ENCODE data around the gene PCDHGB3.
"Not testable (repeated sequence)": the region's sequence is repeated elsewhere in the genome, so short reads cannot be mapped to it uniquely, and the experiment has no call there.

The PCDHGB3 gene

DNA sequence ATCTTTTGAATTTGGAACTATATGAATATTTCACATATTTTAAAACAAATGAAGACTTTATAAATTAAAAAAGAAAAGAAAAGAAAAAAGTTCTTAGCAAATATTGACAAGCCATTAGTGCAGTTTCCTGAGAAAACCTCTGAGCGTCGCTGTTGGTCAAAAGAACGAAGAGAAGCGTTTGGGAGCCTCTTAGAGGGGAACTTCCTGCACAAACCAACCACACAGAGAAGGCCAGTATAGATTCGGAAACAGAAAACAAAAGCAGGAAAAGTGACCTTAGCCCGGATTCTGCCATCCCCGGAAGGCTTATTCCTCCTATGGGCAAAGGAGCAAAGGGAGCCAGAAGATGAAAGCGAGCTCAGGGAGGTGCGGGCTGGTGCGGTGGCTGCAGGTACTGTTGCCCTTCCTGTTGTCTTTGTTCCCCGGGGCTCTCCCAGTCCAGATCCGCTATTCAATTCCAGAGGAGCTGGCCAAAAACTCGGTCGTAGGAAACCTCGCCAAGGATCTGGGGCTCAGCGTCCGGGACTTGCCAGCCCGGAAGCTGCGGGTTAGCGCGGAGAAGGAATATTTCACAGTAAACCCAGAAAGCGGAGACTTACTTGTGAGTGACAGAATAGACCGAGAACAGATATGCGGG is 10.1 kb upstream of the PCDHGB3 start, which contains the start of gene PCDHGB2:
PCDHGB2 (plus strand) TSS at position 205 of the 637 bp plus-strand sequence; CDS start at position 347, 142 bp downstream.
- DNase-seq (no peak), ATAC-seq (no peak)

DNA sequence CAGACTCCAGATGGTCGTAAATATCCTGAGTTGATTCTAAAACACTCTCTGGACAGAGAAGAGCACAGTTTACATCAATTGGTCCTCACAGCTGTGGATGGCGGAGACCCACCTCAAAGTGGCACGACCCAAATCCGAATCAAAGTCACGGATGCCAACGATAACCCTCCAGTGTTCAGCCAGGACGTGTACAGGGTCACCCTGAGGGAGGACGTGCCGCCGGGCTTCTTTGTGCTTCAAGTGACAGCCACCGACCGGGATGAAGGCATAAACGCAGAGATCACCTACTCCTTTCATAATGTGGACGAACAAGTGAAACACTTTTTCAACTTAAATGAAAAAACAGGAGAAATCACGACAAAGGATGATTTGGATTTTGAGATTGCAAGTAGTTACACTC is 9.4 kb upstream of the PCDHGB3 start:
- ATAC-seq (no peak), DNase-seq (no peak)

DNA sequence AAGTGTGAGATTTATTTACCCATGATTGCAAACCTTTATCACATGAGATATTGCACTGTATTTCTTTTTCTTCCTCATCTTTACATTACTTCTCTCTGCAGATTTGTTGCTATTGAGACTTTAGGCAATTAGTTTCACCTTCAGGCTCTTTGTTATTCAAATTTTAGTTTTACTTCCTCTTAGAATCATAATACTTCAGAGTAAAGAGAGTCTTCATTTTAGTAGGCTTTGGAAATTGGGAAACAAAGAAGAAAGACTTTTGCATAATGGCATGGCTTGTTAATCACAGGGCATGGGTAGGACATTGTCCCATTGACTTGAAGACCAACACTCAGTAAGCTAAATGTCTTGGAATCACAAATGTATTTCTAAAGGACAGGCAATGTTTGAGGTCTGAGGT is 7.3 kb upstream of the PCDHGB3 start:
- no peak for ATAC-seq

DNA sequence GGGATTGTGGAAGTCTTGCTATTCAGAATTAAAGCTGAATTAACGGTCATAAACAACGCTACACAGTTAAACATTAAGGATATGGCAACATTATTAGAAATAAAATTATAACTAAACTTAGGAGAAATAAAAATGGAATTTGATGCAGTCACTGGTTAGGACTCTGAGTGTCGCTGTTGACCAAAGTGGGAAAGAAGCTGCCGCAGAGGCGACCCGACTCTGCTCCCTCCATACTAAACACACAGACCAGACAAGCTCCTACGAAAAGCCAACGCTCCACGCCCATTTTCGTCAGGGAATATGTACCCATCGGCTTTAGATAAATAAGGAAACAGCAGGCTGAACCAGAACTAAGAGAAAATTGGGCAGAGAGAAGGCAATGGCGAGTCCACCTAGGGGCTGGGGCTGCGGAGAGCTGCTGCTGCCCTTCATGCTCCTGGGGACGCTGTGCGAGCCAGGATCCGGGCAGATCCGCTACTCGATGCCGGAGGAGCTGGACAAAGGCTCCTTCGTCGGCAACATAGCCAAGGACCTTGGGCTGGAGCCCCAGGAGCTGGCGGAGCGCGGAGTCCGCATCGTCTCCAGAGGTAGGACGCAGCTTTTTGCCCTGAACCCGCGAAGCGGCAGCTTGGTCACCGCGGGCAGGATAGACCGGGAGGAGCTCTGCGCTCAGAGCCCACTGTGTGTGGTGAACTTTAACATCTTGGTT is 5.9 kb upstream of the PCDHGB3 start, which contains the start of gene PCDHGA5:
PCDHGA5 (plus strand) TSS at position 211 of the 709 bp plus-strand sequence; CDS start at position 380, 169 bp downstream.
- DNase-seq = no peak

More for the DNA sequence above, 7.3 kb upstream of the PCDHGB3 start:
- no peak for DNase-seq

DNA sequence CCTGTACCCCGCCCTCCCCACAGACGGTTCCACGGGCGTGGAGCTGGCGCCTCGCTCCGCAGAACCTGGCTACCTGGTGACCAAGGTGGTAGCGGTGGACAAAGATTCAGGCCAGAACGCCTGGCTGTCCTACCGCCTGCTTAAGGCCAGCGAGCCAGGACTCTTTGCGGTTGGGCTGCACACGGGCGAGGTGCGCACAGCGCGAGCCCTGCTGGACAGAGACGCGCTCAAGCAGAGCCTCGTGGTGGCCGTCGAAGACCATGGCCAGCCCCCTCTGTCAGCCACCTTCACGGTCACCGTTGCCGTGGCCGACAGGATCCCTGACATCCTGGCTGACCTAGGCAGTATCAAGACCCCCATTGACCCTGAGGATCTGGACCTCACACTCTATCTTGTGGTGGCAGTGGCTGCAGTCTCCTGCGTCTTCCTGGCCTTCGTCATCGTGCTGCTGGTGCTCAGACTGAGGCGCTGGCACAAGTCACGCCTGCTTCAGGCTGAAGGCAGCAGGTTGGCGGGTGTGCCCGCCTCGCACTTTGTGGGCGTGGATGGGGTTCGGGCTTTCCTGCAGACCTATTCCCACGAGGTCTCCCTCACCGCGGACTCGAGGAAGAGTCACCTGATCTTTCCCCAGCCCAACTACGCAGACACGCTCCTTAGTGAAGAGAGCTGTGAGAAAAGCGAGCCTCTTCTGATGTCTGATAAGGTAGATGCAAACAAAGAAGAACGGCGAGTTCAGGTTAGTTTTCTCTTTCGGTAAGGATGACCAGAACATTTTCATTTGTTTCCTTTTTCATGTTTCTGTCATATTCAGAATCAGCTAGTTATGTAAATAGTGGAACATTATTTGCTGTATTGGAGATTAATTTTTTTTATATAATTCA is 3.8 kb upstream of the PCDHGB3 start:
- ATAC-seq (no peak), DNase-seq (no peak)

More for the DNA sequence above, 5.9 kb upstream of the PCDHGB3 start, which contains the start of gene PCDHGA5:
- no peak for ATAC-seq

DNA sequence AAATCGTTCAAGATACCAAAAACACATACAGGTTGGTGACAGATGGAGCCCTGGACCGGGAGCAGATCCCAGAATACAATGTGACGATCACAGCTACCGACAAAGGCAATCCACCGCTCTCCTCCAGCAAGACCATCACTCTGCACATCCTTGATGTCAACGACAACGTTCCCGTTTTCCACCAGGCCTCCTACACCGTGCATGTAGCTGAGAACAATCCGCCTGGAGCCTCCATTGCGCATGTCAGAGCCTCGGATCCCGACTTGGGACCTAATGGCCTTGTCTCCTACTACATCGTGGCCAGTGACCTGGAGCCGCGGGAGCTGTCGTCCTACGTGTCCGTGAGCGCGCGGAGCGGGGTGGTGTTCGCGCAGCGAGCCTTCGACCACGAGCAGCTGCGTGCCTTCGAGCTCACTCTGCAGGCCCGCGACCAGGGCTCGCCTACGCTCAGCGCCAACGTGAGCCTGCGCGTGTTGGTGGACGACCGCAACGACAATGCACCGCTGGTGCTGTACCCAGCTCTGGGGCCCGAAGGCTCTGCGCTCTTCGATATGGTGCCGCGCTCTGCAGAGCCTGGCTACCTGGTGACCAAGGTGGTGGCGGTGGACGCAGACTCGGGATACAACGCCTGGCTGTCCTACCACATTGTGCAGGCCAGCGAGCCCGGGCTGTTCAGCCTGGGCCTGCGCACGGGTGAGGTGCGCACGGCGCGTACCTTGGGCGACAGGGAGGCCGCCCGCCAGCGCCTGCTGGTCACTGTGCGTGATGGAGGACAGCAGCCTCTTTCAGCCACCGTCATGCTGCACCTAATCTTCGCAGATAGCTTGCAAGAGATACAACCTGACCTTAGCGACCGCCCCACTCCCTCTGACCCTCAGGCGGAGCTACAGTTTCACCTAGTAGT is 1.8 kb downstream of the PCDHGB3 start:
- DNase-seq = no peak
- ATAC-seq = no peak

DNA sequence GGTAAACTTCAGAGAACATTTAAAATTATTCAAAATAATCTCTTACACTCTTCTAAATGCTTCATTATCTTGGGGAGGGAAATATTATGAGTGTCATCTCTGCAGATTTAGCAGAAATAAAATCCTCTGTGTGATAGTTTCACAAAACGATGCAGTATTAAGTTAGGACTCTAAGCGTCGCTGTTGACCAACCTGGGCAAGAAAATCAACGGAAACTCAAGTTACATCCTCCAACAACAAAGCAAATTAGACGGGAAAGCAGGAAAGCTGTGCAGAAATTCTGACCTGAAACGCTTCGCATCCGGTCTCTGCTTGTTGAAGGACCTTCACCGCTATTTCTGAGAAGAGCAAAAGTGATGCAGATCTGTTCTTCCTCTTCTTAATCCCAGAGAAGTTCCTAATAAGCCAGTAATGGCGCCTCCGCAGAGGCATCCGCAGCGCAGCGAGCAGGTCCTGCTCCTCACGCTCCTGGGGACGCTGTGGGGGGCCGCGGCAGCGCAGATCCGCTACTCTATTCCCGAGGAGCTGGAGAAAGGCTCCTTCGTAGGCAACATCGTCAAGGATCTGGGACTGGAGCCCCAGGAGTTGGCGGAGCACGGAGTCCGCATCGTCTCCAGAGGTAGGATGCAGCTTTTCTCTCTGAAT is 3.8 kb downstream of the PCDHGB3 start, which contains the start of gene PCDHGA6:
PCDHGA6 (plus strand) TSS at position 219 of the 645 bp plus-strand sequence; CDS start at position 412, 193 bp downstream.
- DNase-seq = no peak

DNA sequence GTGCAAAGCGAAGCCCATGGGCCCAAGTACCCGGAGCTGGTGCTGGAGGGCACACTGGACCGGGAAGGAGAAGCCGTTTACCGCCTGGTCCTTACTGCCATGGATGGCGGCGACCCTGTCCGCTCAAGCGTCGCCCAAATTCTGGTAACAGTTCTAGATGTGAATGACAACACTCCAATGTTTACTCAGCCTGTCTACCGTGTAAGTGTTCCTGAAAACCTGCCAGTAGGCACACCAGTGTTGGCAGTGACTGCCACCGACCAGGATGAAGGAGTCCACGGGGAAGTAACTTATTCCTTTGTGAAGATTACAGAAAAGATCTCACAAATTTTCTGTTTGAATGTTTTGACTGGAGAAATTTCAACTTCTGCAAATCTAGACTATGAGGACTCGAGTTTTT is 4.6 kb downstream of the PCDHGB3 start:
- DNase-seq (no peak), ATAC-seq (no peak)

More for the DNA sequence above, 3.8 kb downstream of the PCDHGB3 start, which contains the start of gene PCDHGA6:
- ATAC-seq = no peak

DNA sequence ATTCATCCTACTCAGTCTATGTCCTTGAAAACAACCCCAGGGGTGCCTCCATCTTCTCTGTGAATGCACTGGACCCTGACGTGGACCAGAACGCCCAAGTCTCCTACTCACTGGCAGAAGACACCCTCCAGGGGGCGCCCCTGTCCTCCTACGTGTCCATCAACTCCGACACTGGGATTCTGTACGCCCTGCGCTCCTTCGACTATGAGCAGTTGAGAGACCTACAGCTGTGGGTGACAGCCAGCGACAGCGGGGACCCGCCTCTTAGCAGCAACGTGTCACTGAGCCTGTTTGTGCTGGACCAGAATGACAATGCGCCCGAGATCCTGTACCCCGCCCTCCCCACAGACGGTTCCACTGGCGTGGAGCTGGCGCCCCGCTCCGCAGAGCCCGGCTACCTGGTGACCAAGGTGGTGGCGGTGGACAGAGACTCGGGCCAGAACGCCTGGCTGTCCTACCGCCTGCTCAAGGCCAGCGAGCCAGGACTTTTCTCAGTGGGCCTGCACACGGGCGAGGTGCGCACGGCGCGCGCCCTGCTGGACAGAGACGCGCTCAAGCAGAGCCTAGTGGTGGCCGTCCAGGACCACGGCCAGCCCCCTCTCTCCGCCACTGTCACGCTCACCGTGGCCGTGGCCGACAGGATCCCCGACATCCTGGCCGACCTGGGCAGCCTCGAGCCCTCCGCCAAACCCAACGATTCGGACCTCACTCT is 5.6 kb downstream of the PCDHGB3 start:
- ATAC-seq, DNase-seq: not testable (repeated sequence)

DNA sequence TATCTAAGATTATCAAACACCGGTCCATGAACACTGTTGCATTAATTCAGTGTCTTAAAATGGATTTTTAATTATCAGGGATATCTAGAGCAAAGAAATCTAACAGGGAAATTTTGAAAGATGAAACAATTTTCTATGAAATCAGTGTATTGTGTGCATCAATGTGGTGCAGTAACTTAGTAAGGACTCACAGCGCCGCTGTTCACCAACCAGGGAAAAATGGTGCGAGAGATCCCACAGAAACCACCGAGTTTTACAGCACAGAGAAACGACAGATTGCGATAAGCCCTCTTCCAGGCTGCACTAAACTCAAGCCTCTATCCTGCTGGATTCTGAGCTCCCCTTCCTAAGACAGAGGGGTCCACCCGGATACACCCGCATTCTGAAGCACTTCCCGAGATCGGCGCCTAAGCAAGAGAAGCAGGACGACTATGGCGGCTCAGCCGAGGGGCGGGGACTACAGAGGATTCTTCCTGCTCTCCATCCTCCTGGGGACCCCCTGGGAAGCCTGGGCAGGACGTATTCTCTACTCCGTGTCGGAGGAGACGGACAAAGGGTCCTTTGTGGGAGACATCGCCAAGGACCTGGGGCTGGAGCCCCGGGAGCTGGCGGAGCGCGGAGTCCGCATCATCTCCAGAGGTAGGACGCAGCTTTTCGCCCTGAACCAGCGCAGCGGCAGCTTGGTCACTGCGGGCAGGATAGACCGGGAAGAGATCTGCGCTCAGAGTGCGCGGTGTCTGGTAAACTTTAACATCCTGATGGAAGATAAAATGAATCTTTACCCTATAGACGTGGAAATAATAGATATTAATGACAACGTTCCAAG is 12.6 kb downstream of the PCDHGB3 start, which contains the start of gene PCDHGA7:
PCDHGA7 (plus strand) TSS at position 274 of the 826 bp plus-strand sequence; CDS start at position 432, 158 bp downstream.
- DNase-seq (no peak), ATAC-seq (no peak)

DNA sequence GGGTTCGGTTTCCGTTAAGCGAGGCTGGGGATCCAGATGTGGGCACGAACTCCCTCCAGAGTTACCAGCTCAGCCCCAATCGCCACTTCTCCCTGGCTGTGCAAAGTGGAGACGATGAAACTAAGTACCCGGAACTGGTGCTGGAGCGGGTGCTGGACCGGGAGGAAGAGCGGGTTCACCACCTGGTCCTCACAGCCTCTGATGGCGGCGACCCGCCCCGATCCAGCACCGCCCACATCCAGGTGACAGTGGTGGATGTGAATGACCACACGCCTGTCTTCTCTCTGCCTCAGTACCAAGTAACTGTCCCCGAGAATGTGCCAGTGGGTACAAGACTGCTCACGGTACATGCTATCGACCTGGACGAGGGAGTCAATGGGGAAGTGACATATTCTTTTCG is 13.3 kb downstream of the PCDHGB3 start:
- no peak for DNase-seq
- ATAC-seq = no peak

DNA sequence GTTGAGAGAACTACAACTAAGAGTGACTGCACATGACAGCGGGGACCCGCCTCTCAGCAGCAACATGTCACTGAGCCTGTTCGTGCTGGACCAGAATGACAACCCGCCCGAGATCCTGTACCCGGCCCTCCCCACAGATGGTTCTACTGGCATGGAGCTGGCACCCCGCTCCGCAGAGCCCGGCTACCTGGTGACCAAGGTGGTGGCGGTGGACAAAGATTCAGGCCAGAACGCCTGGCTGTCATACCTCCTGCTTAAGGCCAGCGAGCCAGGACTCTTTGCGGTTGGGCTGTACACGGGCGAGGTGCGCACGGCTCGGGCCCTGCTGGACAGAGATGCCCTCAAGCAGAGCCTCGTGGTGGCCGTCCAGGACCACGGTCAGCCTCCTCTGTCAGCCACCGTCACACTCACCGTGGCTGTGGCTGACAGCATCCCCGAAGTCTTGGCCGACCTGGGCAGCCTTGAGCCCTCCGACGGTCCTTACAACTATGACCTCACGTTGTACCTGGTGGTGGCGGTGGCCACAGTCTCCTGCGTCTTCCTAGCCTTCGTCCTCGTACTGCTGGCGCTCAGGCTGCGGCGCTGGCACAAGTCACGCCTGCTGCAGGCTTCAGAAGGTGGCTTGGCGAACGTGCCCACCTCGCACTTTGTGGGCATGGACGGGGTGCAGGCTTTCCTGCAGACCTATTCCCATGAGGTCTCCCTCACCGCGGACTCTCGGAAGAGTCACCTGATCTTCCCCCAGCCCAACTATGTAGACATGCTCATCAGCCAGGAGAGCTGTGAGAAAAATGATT is 14.6 kb downstream of the PCDHGB3 start:
- ATAC-seq (no peak), DNase-seq (no peak)

DNA sequence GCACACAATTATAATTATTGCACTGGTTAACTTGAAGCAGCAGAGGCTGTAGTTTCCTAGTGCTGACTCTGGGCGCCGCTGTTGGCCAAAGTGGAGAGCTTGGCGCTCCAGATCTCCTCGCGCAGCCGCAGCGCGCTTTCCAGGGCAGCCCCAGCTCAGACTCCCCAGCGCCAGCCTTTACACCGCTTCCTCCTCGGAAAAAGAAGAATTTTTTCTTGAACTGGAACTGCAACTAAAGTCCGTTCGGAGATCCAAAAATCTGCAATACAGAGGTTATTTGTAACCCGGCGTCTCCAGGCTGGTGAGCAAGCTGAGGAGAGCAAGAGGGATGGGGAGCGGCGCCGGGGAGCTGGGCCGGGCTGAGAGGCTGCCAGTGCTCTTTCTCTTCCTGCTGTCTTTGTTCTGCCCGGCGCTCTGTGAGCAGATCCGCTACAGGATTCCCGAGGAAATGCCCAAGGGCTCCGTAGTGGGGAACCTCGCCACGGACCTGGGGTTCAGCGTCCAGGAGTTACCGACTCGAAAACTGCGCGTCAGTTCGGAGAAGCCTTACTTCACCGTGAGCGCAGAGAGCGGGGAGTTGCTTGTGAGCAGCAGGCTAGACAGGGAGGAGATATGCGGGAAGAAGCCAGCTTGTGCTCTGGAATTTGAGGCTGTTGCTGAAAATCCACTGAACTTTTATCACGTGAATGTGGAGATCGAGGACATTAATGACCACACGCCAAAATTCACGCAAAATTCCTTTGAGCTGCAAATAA is 17.7 kb downstream of the PCDHGB3 start, which contains the start of gene PCDHGB4:
PCDHGB4 (plus strand) TSS at position 142 of the 755 bp plus-strand sequence; CDS start at position 329, 187 bp downstream.
- ATAC-seq (peak; percentile 23), DNase-seq (peak; percentile 19)

DNA sequence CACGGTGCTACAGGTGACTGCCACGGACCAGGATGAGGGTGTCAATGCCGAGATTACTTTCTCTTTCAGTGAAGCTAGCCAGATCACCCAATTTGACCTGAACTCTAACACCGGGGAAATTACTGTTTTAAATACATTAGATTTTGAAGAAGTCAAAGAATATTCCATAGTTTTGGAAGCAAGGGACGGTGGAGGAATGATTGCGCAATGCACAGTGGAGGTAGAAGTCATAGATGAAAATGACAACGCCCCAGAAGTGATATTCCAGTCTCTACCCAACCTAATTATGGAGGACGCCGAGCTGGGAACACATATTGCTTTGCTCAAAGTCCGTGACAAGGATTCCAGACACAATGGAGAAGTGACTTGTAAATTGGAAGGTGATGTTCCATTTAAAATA is 18.6 kb downstream of the PCDHGB3 start:
- DNase-seq = no peak
- no peak for ATAC-seq

DNA sequence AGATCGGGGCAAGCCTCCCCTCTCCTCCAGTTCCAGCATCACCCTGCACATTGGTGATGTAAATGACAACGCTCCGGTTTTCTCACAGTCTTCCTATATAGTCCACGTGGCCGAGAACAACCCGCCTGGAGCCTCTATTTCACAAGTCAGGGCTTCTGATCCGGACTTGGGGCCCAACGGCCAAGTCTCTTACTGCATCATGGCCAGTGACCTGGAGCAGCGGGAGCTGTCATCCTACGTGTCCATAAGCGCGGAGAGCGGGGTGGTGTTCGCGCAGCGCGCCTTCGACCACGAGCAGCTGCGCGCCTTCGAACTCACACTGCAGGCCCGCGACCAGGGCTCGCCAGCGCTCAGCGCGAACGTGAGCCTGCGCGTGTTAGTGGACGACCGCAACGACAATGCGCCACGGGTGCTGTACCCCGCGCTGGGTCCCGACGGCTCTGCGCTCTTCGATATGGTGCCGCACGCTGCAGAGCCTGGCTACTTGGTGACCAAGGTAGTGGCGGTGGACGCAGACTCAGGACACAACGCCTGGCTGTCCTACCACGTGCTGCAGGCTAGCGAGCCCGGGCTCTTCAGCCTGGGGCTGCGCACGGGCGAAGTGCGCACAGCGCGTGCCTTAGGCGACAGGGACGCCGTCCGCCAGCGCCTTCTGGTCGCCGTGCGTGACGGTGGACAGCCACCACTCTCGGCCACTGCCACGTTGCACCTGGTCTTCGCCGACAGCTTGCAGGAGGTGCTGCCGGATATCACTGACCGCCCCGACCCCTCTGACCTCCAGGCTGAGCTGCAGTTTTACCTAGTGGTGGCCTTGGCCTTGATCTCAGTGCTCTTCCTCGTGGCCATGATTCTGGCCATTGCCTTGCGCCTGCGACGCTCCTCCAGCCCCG is 19.4 kb downstream of the PCDHGB3 start:
- ATAC-seq (no peak), DNase-seq (no peak)

Data from stimulated activated naive CD8-positive, alpha-beta T cell treated with anti-CD3 and anti-CD28 coated beads, Interleukin-15, Interleukin-2, amounts not matched to agents 100 U/mL and 50 U/mL, for 24 hours (primary cell).